HG02588 (cell line): ENCODE measurements around the gene MPDU1.
"Not testable (repeated sequence)": the region's sequence is repeated elsewhere in the genome, so short reads cannot be mapped to it uniquely, and the experiment has no call there.

Source experiments
- ATAC-seq: cut with Tn5 transposase; IDR thresholded peaks from one replicate; pipeline ENCODE4 v1.9.1; 2021; ENCODE audit warnings: mild to moderate bottlenecking, moderate library complexity; ENCODE audit not compliant: unreplicated experiment

The MPDU1 gene

DNA sequence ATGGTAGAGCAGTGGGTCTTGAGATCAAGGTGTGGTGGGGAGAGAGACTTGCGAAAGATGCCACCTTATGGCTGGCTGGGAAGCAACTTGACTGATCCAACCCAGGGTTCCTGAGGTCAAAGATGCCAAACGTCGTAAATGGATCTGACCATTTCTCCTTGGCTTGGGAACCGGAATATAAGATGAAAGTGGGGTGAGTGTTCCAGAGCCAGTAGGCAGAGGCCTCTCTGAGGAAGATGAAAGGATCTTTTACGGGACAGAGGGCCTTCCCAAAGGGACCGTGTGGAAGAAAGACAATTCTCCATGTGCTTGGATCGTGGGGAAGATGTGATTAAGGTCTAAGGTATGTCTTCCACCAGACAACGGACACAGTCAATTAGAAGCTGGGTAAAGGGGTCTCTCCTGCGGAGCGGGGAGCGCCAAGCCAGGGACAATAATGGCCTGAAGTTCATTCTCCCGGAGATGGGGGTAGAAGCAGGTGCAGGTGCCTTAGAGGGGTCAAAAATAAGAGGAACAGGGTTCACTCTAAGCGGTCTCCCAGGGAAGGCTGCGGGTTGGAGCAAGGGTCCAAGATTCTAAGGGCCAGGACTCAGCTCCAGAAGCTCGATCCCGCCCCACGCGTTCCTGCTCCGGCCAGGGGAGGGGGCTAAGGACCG, 30.2 kb downstream of the MPDU1 start:
- no peak for ATAC-seq

DNA sequence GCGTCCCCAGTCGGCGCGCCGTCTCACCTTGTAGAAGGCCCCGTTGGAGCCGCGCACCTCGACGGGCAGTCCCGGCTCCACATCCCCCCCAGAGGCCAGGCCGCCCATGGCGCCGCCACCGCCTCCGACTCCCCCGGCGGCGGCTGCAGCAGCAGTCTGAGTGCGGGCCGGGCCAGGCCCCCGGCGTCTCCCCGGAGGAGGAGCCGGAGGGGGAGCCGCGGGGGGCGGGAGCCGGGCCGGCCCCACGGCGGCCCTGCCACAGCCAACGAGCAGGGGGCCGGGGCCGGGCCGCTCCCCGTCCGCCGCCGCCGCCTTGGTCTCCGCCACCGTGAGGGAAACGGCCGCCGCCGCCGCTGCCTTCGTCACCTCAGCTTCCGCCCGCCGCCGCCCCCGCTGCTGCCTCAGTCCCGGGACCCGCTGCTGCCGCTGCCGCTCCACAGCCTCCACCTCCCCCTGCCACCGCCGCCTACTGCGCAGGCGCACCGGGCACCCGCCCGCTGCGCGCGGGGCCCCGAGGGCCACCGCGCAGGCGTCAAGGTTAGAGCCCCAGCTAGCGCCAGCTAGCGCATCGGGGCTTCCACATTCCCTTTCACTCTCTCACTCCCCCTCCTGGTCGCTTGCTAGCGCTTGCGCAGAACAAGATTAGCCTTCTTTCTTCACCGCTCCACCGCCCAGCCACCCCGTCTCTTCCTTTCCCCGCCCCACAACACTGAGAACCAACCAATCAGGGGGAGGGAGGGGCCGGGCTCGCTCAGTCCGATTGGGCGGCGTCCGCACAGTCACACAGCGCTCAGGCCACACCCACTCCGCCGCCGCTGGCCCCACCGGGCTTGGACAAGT, 31.0 kb downstream of the MPDU1 start, which contains the start of gene FXR2:
TSS of gene FXR2 (minus strand) at position 473 of the 840 bp plus-strand sequence. CDS start at position 108, 365 bp downstream.
- peak; percentile 82 for ATAC-seq

DNA sequence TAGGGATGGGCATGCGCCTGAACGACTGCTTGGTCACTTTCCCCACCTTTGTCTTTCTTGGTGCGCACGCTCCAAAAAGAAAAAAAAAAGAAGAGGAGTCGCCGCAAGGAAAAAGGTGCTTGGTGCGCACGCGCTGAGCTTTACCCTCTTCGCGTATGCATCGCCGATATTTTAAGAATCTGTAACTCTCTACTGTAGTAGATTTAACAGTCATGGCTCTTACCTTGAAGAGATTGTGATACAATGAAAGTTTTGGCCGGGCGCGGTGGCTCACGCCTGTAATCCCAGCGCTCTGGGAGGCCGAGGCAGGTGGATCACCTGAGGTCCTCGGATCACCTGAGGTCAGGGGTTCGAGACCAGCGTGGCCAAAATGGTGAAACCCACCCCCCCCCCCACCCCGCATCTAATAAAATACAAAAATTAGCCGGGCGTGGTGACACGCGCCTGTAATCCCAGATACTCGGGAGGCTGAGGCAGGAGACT, 31.7 kb downstream of the MPDU1 start:
- no peak for ATAC-seq

DNA sequence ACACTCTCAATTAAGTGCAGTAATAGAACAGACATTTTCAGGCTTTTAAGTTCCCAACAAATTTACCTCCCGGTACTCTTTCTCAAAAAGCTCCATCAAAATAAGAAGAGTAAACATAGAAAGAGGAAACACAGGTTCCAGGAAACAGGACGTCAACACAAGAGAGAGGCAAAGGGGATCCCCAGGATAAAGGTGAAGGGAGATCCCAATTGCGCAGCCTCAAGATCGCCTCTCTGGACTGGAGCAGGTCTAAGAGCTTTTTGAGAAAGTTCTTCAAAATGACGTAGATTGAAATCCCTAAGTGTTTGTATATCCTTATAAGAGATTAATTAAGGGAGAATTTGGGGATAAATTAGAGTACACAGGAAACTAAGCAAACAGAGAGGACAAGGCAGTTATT, 35.0 kb downstream of the MPDU1 start:
- ATAC-seq: no peak

DNA sequence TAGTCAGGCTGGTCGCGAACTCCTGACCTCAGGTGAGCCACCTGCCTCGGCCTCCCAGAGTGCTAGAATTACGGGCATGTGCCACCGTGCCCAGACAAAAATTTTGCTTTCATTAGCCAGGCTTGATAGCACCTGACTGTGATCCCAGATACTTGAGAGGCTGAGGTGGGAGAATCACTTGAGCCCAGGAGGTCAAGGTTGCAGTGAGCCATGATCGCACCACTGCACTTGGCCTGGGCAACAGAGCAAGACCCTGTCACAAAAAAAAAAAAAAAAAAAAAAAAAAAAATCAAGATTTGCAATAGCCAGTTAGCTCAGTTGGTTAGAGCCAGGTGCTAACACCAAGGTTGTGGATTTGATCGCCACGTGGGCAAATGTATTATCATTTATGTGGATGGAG, 37.2 kb downstream of the MPDU1 start:
- ATAC-seq: no peak

DNA sequence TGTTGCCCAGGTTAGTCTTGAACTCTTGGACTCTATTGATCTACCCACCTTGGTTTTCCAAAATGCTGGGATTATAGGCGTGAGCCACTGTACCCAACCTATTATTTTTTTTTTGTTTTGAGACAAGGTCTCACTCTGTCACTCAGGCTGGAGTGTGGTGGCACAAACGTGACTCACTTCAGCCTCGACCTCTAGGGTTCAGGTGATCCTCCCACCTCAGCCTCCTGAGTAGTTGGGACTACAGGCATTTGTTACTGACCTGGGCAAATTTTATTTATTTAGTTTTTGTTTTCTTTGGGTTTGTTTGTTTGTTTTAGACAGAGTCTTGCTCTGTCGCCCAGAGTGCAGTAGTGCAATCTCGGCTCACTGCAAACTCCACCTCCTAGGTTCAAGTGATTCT, 40.0 kb downstream of the MPDU1 start:
- no peak for ATAC-seq

DNA sequence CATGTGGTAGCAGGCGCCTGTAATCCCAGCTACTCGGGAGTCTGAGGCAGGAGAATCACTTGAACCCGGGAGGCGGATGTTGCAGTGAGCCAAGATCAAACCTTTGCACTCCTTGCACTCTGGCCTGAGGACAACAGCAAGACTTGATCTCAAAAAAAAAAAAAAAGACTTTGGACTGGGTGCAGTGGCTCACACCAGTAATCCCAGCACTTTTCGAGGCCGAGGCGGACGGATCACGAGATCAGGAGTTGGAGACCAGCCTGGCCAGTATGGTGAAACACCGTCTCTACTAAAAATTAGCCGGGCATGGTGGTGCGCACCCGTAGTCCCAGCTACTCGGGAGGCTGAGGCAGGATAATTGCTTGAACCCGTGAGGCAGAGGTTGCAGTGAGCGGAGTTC, 42.1 kb downstream of the MPDU1 start:
- ATAC-seq: not testable (repeated sequence)

DNA sequence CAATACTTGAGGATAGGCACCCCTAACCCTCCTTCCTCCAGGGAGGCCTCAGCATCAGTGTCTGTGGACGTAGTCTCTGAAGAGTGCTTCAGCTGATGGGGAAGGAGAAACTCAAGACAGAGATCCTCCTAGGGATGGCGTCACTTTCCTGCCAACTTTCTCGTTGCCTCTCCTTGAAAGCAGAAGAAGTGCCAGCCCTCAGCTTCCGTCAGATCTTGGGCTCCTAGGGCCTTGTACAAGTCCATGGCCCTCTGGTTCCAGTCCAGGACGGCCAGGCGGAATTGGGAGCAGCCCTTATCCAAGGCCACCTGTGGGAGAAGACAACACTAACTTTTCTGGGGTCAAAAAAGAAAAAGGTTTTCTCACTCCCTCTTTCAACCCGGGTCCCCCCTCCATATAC, 42.7 kb downstream of the MPDU1 start:
- ATAC-seq: no peak

DNA sequence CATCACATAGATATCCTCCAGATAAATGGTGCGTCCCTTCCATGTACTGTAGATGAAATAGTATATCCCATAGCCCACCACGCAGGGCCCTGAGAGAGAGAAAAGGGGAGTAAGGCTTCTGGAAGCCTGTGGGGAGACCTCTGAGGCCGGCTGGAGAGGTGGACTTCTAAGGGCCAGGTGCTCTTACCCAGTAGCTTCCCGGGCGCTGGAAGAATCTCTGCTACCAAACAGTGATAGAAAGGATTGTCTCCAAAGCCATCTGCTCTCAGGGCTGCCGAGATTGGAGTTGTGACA, 43.3 kb downstream of the MPDU1 start:
- no peak for ATAC-seq

DNA sequence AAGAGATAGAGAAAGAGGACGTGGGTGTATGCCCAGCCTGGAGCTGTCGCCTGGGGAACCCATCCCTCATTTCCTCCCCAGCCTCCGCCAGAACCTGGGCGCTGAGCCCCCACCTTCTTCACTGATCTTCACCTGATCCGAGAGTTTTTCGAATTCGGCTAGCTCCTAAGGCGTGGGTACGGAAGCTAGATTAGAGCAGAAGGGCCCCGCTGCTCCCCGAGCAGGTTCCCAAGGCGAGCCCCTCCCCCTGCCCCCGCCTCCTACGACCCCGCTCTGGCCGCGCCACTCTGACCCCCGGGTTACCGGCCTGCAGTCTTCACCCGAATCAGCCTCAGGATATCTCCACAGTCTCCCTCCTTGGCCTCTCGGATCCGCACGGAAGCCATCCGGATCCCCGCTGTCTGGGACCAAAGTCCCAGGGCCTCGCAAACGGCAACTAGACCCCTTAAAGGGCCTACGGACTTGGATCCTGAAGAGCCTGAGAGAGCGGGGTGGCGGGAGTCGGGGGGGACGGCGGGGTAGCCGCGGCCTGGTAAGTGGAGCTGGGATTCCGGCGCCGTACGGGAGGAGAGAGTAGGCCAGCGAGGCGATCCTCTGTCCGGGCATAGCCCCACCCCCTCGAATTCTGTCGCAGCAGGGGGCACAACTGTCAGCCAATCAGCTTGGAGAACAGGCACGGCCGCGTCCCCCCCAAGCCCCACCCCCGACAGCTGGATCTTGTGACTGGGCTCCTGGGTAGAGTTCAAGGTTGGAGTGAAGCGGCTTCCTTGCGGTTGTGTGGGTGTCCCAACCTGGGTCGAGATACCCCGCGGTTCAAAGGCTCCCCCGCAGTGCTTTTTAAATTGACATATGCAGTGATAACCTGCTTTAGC, 43.8 kb downstream of the MPDU1 start, which contains the start of gene SAT2:
TSS of gene SAT2 (minus strand) at position 572 of the 872 bp plus-strand sequence. CDS start at position 386, 186 bp downstream.
- ATAC-seq: peak; percentile 89

DNA sequence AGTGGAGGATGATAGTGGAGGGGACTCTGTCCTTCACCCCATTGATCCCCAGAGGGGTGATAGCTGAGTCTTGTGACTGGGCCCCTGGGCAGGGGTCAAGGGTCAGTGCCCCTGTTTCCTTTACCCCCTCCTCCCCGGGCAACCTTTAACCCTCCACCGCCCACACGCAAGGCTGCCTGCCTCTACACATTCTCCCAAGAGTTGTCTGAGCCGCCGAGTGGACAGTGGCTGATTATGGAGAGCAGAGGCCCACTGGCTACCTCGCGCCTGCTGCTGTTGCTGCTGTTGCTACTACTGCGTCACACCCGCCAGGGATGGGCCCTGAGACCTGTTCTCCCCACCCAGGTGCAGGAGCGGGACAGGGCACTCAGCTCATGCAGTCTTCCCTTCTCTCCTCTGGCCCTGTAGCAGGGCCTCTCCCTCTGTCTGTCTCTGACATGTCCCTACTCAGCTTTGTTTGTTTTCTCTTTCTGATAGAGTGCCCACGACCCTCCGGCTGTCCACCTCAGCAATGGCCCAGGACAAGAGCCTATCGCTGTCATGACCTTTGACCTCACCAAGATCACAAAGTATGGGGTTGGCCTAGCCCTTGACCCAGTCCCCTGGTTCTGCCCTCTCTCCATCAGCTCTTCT, 46.4 kb downstream of the MPDU1 start, which contains the start of gene SHBG:
TSS of gene SHBG (plus strand) at position 197 of the 633 bp plus-strand sequence. CDS start at position 235, 38 bp downstream.
- ATAC-seq: no peak

DNA sequence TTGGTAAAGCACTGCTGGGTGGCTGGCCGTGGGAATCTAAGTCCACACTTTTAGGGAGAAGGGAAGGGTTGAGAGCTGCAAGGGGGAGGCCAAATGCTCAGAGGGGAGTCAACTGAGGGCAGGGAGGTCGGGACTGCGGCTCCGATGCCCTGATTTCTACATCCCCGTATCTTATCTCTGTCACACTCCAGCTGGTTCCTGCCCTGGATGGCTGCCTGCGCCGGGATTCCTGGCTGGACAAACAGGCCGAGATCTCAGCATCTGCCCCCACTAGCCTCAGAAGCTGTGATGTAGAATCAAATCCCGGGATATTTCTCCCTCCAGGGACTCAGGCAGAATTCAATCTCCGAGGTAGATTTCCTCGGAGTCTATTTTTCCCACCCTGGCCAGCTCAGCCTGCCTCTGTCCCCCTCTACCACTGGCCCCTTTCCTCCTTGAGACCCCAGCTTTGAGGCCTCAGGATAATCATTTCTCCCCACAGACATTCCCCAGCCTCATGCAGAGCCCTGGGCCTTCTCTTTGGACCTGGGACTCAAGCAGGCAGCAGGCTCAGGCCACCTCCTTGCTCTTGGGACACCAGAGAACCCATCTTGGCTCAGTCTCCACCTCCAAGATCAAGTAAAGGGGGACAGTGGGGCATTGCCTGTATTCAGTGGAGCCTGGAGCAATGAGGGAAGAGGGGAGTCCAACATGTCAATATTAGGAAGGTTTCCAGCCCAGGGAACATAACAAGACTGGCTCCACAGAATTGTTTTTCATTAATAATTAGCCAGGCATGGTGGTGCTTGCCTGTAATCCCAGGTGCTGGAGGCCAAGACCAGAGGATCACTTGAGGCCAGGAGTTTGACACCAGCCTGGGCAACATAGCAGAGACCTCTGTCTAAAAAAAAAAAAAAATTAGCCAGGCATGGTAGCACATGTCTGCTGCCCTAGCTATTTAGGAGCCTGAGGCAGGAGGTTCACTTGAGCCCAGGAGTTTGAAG, 48.0 kb downstream of the MPDU1 start:
- ATAC-seq: no peak

DNA sequence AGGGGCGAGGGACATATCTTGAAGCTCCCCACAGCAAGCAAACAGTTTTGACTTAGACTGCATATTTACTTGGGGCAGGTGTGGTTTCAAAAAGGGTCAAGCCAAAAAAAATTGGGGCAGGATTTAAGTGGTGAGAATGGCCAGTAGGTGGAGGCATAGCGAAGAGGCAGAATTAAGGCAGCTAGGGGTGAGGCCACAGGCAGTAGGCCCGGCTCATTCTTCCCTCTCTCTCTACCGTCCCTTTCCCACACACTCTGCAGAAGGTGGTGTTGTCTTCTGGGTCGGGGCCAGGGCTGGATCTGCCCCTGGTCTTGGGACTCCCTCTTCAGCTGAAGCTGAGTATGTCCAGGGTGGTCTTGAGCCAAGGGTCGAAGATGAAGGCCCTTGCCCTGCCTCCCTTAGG, 48.8 kb downstream of the MPDU1 start:
- no peak for ATAC-seq

DNA sequence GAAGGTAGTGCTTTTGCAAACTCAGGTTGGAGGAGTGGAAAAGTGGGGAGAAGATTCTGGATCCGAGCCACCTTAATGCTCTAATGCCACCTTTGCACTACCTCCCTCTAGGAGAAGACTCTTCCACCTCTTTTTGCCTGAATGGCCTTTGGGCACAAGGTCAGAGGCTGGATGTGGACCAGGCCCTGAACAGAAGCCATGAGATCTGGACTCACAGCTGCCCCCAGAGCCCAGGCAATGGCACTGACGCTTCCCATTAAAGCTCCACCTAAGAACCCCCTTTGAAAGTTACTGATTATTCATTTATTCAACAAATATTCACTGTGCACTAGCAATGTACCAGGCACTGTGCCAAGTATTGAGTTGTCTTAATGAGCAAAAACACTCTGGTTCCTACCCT, 49.4 kb downstream of the MPDU1 start:
- ATAC-seq: no peak

DNA sequence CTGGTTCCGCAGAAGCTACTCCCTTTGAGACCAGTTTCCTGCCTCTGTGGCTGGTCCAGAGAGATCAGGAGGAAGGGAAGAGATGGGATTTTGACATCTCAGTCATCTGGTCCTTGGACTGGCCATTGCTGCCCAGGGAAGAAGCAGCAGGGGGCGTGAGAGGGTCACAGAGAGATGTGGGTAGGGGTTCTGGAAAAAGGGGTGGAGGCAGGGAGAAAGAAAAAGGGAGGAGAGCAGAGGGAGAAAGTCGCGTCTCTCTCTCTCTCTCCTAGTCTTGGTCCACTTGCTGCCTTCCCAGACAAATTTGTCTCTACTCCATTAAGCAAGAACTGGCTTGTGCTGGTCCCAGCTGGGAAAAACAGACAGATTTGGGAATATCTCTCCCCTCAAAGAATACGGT, 50.7 kb downstream of the MPDU1 start:
- no peak for ATAC-seq

DNA sequence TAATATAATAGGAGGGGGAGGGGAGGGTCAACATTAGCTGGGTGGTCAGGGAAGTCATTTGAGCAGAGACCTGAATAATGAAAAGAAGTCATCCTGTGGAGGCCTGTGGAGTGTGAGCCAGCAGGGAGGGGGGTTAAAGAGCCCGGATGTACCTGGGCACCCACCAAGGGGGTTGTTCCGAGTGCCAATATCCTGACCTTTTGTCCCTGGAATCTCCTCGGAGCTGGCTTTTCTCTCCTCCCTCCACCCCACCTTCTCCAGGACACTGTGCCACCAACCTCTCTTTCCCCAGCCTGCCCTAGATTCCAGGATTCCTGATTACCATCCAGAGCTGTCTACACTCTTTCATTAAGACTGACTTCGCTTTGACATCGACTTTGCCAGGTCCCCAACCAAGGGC, 52.5 kb downstream of the MPDU1 start:
- ATAC-seq: no peak
